Activated CD8-positive, alpha-beta T cell treated with anti-CD3 and anti-CD28 coated beads, Interleukin-2, amount 10 ng/mL, durations not matched to agents 7 days and 5 days (primary cell): ENCODE results near the gene CGGBP1. TPM values are rescaled to one million over a fixed set of nuclear protein-coding genes. Genes with fewer than 3 reads are reported as not detected.
A peak's percentile ranks its signal among the peaks of the same experiment; 100 is the strongest.
"Not testable (repeated sequence)": the region's sequence is repeated elsewhere in the genome, so short reads cannot be mapped to it uniquely, and the experiment has no call there.

Experiments used
- ATAC-seq: fragments of 150-1000 bp; cut with Tn5 transposase; one replicate; pipeline ENCODE4 v1.10.0; 2021; ENCODE audit warnings: moderate library complexity
- CTCF ChIA-PET: fragments of 350-600 bp; sonication (Branson Sonifier 250); formaldehyde crosslinking; loops from one replicate; lab custom pipeline; 2021; ENCODE audit warnings: antibody characterized with exemption; lab: Charles Lee
- POLR2A ChIA-PET: fragments of 350-600 bp; sonication (Branson Sonifier 250); formaldehyde crosslinking; loops from one replicate; lab custom pipeline; 2021; ENCODE audit warnings: antibody characterized with exemption; lab: Charles Lee
- DNase-seq: peaks from one replicate; pipeline ENCODE4 v3.0.0-alpha.2; 2020
- H3K27ac Mint-ChIP-seq: one replicate; pipeline ENCODE4 v1.8.0; 2021; ENCODE audit warnings: mild to moderate bottlenecking, mixed read lengths
- H3K27me3 Mint-ChIP-seq: one replicate; pipeline ENCODE4 v1.8.0; 2021; ENCODE audit warnings: low read depth, mixed read lengths
- H3K36me3 Mint-ChIP-seq: one replicate; pipeline ENCODE4 v1.8.0; 2021; ENCODE audit warnings: low read depth, mixed read lengths
- H3K4me1 Mint-ChIP-seq: one replicate; pipeline ENCODE4 v1.8.0; 2021; ENCODE audit warnings: low read depth, mixed read lengths
- H3K4me3 Mint-ChIP-seq: one replicate; pipeline ENCODE4 v1.8.0; 2021; ENCODE audit warnings: mild to moderate bottlenecking, mixed read lengths
- H3K9me3 Mint-ChIP-seq: one replicate; pipeline ENCODE4 v1.8.0; 2022; ENCODE audit warnings: mixed read lengths; ENCODE audit not compliant: insufficient read depth
- total RNA-seq, 2 experiments: library from RNA; stranded (reverse); gene quantifications; one replicate each; pipeline ENCODE4 v1.2.3, GENCODE V29; 2021

CGGBP1 gene
- total RNA-seq, 2 experiments from 2014 or later, result 85.6 to 87.6 TPM

- peaks cover 26% of the 10 kb centered on the region for H3K4me1 Mint-ChIP-seq
- H3K36me3 Mint-ChIP-seq, result no peaks in the 10 kb centered on the region
- H3K9me3 Mint-ChIP-seq, result no peaks in the 10 kb centered on the region
- ChIA-PET POLR2A (interaction anchor here (0.9 to 1.0 kb wide), 2 partner anchors 25 to 116 kb away, joined by 3 read pairs; partner anchors contain the start of genes C3orf38, CGGBP1 and ZNF654), CTCF (interaction anchor here (0.9 to 1.0 kb wide), 2 partner anchors 15 to 28 kb away, joined by 3 read pairs; no protein-coding TSS in a partner anchor)
- H3K27ac Mint-ChIP-seq, result no peak overlapping the region
- DNase-seq, result no peak
- no peak overlapping the region for H3K4me3 Mint-ChIP-seq
- no peak for ATAC-seq
- H3K27me3 Mint-ChIP-seq, result no peaks in the 10 kb centered on the region
Observed at GRCh38 chr3:88033808-88034207, 25.0 kb downstream of the CGGBP1 start.

GRCh38 chr3:88033079-88033478, 25.7 kb downstream of the CGGBP1 start:
- no peak overlapping the region for H3K27ac Mint-ChIP-seq
- H3K4me1 Mint-ChIP-seq, result peaks cover 26% of the 10 kb centered on the region
- DNase-seq, result no peak
- no peak for ATAC-seq
- no peak overlapping the region for H3K4me3 Mint-ChIP-seq
- CTCF ChIA-PET, result interaction anchor here (1.2 to 2.1 kb wide), 5 partner anchors 11 to 80 kb away, joined by 3 to 9 read pairs (median 4); no protein-coding TSS in a partner anchor
- H3K27me3 Mint-ChIP-seq, result no peaks in the 10 kb centered on the region
- POLR2A ChIA-PET, result interaction anchor here (1.0 to 1.3 kb wide), 2 partner anchors 116 kb away, joined by 3 to 6 read pairs; partner anchors contain the start of gene C3orf38
- H3K9me3 Mint-ChIP-seq, result no peaks in the 10 kb centered on the region
- no peaks in the 10 kb centered on the region for H3K36me3 Mint-ChIP-seq

DNA sequence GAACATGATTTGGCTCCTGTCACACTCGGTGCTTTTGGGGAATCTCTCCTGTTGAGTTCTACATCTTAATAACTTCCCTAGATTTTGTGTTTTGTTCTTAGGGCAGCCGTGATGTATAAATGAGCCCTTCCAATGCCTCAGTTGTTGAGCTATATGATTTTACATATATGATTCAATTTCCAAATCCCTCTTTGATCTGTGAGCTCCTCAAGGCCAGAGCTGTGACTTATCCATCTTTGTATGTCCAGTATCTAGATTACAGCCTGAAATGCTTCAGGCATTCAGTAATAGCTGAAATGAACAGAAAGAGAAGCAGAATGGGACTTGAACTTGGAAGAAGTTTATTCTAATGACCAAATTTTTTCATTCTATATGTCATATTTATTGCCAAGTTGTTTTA, 26.6 kb downstream of the CGGBP1 start:
- ChIA-PET POLR2A (interaction anchor here (0.6 to 2.2 kb wide), 5 partner anchors 27 to 526 kb away, joined by 3 to 28 read pairs (median 3); partner anchors contain the start of genes C3orf38, CGGBP1 and ZNF654), CTCF (interaction anchor here (0.9 to 2.2 kb wide), 9 partner anchors 9 to 118 kb away, joined by 3 to 9 read pairs (median 4); partner anchors contain the start of genes CGGBP1 and ZNF654)
- Mint-ChIP-seq H3K9me3 (no peaks in the 10 kb centered on the region), H3K36me3 (no peaks in the 10 kb centered on the region), H3K4me1 (peaks cover 26% of the 10 kb centered on the region), H3K27me3 (no peaks in the 10 kb centered on the region), H3K27ac (peak overlapping the region; percentile 90), H3K4me3 (peak overlapping the region; percentile 80)
- DNase-seq, result no peak
- ATAC-seq, result peak; percentile 14

DNA sequence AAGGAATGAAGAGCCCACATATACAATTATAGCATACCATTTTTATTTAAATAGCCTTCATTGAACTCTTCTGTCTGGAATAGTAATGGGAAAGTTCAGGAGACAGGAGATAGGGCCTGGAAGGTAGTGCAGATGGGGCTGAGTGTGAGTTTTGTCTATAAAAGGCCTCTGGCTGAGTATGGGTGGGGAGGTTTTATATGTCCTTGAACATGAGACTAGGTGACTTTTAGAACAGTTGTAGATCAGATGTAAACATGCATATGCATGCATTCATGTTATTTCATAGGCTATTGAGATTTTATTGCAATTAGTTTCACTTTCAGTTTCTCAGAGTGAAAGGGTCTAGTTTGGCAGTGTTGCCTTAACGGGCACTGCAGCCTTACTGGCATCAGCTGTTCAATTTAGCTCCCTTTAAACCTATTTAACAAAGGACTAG, 27.1 kb downstream of the CGGBP1 start:
- Mint-ChIP-seq H3K4me1 (peaks cover 26% of the 10 kb centered on the region), H3K27ac (peak overlapping the region; percentile 90), H3K36me3 (no peaks in the 10 kb centered on the region), H3K27me3 (no peaks in the 10 kb centered on the region), H3K4me3 (peak overlapping the region; percentile 80), H3K9me3 (no peaks in the 10 kb centered on the region)
- DNase-seq, result peak; percentile 46
- ChIA-PET POLR2A (interaction anchor here (0.6 to 2.2 kb wide), 6 partner anchors 27 to 119 kb away, joined by 3 to 28 read pairs (median 4); partner anchors contain the start of genes C3orf38, CGGBP1 and ZNF654), CTCF (interaction anchor here (0.9 to 2.2 kb wide), 11 partner anchors 9 to 119 kb away, joined by 3 to 9 read pairs (median 3); partner anchors contain the start of genes CGGBP1 and ZNF654)
- peak; percentile 93 for ATAC-seq

GRCh38 chr3:88030210-88030609, 28.6 kb downstream of the CGGBP1 start:
- Mint-ChIP-seq H3K4me1 (peaks cover 26% of the 10 kb centered on the region), H3K9me3 (no peaks in the 10 kb centered on the region), H3K36me3 (no peaks in the 10 kb centered on the region), H3K27me3 (no peaks in the 10 kb centered on the region), H3K4me3 (peak overlapping the region; percentile 30), H3K27ac (no peak overlapping the region)
- POLR2A ChIA-PET, result interaction anchor here (2.6 kb wide), 1 partner anchor 28 kb away, joined by 11 read pairs; the partner anchor contains the start of genes CGGBP1 and ZNF654
- ATAC-seq (no peak), DNase-seq (no peak)
- CTCF ChIA-PET, result interaction anchor here (1.1 to 1.6 kb wide), 4 partner anchors 25 to 83 kb away, joined by 3 to 5 read pairs (median 4); no protein-coding TSS in a partner anchor

GRCh38 chr3:88028876-88029275, 29.9 kb downstream of the CGGBP1 start:
- Mint-ChIP-seq H3K27ac (no peak overlapping the region), H3K9me3 (no peaks in the 10 kb centered on the region), H3K27me3 (peaks cover 2% of the 10 kb centered on the region), H3K4me1 (peaks cover 23% of the 10 kb centered on the region), H3K4me3 (no peak overlapping the region), H3K36me3 (no peaks in the 10 kb centered on the region)
- ChIA-PET POLR2A (interaction anchor here (0.6 to 2.6 kb wide), 2 partner anchors 10 to 30 kb away, joined by 4 to 11 read pairs; partner anchors contain the start of genes CGGBP1 and ZNF654), CTCF (interaction anchor here (1.3 to 1.6 kb wide), 3 partner anchors 24 to 84 kb away, joined by 3 to 5 read pairs (median 4); no protein-coding TSS in a partner anchor)
- no peak for DNase-seq
- ATAC-seq, result no peak

GRCh38 chr3:88025001-88025552, 33.7 kb downstream of the CGGBP1 start:
- ChIA-PET POLR2A (no interaction called here), CTCF (no interaction called here)
- H3K36me3 Mint-ChIP-seq, result peaks cover 2% of the 10 kb centered on the region
- ATAC-seq (no peak), DNase-seq (no peak)
- no peak overlapping the region for H3K27ac Mint-ChIP-seq
- H3K4me3 Mint-ChIP-seq, result no peak overlapping the region
- H3K9me3 Mint-ChIP-seq, result peaks cover 6% of the 10 kb centered on the region
- H3K27me3 Mint-ChIP-seq, result peaks cover 8% of the 10 kb centered on the region
- H3K4me1 Mint-ChIP-seq, result peaks cover 4% of the 10 kb centered on the region

DNA sequence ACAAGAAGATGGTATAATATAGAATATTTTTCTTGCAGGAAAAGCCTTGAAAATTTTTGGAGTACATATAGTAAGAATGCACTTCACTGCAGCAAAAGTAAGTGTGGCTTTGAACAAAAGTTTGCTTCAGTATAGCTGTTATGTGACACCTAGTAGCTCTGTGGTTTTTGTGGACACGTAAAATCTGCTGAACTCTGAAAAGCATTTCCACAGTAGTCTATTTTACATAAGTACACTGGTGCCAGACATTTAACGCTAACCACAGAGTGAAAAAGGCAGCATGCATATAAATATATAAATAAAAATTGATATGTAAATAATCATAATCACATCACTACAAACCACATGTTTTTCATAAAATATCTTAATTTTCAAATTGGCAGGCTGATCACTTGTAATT, 39.8 kb downstream of the CGGBP1 start:
- Mint-ChIP-seq H3K36me3 (peaks cover 2% of the 10 kb centered on the region), H3K9me3 (peaks cover 6% of the 10 kb centered on the region), H3K27me3 (peaks cover 10% of the 10 kb centered on the region), H3K4me3 (no peak overlapping the region), H3K27ac (no peak overlapping the region), H3K4me1 (peaks cover 12% of the 10 kb centered on the region)
- ATAC-seq (peak; percentile 93), DNase-seq (peak; percentile 56)
- ChIA-PET POLR2A (interaction anchor here (0.6 kb wide), 1 partner anchor 10 kb away, joined by 4 read pairs; no protein-coding TSS in a partner anchor), CTCF (interaction anchor here (0.8 to 2.0 kb wide), 6 partner anchors 13 to 130 kb away, joined by 3 to 11 read pairs (median 3); partner anchors contain the start of genes C3orf38, CGGBP1 and ZNF654)

GRCh38 chr3:88015656-88016055, 43.1 kb downstream of the CGGBP1 start:
- H3K9me3 Mint-ChIP-seq, H3K36me3 Mint-ChIP-seq, POLR2A ChIA-PET, DNase-seq, H3K4me3 Mint-ChIP-seq, H3K27ac Mint-ChIP-seq, ATAC-seq: not testable (repeated sequence)
- H3K4me1 Mint-ChIP-seq, result peaks cover 12% of the 10 kb centered on the region
- H3K27me3 Mint-ChIP-seq, result peaks cover 13% of the 10 kb centered on the region
- CTCF ChIA-PET, result interaction anchor here (1.8 kb wide), 1 partner anchor 10 kb away, joined by 10 read pairs; no protein-coding TSS in a partner anchor

DNA sequence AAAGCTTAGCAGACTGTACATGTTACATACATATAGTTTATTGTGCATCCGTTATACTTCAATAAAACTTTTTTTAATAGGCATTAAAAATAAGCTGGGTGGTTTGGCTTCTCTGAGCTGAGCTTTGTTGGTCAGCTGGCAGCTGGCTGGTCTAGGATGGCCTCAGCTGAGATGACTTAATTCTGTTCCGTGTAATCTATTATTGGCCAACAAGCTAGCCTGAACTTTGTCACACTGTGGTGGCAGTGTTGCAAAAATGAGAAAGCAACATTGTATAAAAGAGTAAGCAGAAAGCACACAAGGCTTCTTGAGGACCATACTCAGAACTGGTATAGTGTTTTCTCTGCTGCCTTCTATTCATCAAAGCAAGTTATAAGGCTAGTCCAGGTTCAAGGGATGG, 45.2 kb downstream of the CGGBP1 start:
- DNase-seq, result no peak
- peaks cover 8% of the 10 kb centered on the region for H3K4me1 Mint-ChIP-seq
- peaks cover 14% of the 10 kb centered on the region for H3K27me3 Mint-ChIP-seq
- ATAC-seq, result no peak
- no peaks in the 10 kb centered on the region for H3K36me3 Mint-ChIP-seq
- H3K9me3 Mint-ChIP-seq, result no peaks in the 10 kb centered on the region
- no peak overlapping the region for H3K4me3 Mint-ChIP-seq
- ChIA-PET CTCF (interaction anchor here (1.1 kb wide), 1 partner anchor 100 kb away, joined by 4 read pairs; no protein-coding TSS in a partner anchor), POLR2A (no interaction called here)
- no peak overlapping the region for H3K27ac Mint-ChIP-seq

GRCh38 chr3:88010810-88011209, 48.0 kb downstream of the CGGBP1 start:
- Mint-ChIP-seq H3K4me3 (no peak overlapping the region), H3K36me3 (no peaks in the 10 kb centered on the region), H3K4me1 (peaks cover 4% of the 10 kb centered on the region), H3K27ac (no peak overlapping the region), H3K27me3 (peaks cover 14% of the 10 kb centered on the region), H3K9me3 (no peaks in the 10 kb centered on the region)
- ChIA-PET CTCF (interaction anchor here (1.0 kb wide), 1 partner anchor 102 kb away, joined by 4 read pairs; no protein-coding TSS in a partner anchor), POLR2A (no interaction called here)
- no peak for DNase-seq
- no peak for ATAC-seq
